Vagina (tissue), 2 donors: ENCODE data around the gene NHERF2.

Experiments
- POLR2A ChIP-seq, 2 donors: fragments of 450-650 bp; IDR thresholded peaks; one replicate each; pipeline ENCODE4 v1.6.1; 2017; ENCODE audit warnings: antibody characterized with exemption in 2 of 2, mild to moderate bottlenecking in 2 of 2, moderate library complexity in 2 of 2
- POLR2AphosphoS5 ChIP-seq, 2 donors: sonication (generic); formaldehyde crosslinking; IDR thresholded peaks; one replicate each; pipeline ENCODE4 v1.9.0; 2017; ENCODE audit warnings: antibody characterized with exemption in 2 of 2, mild to moderate bottlenecking in 2 of 2, low read depth in 1 of 2; ENCODE audit not compliant: insufficient read depth in 1 of 2
- TF ChIP-seq, protein P1 (sequence below), 3 experiments: fragments of 450-650 bp in 2 of 3; fragments of 200-600 bp in 1 of 3; sonication (generic) in 1 of 3; IDR thresholded peaks; one replicate each; pipeline ENCODE4 v1.5.1; 2017 to 2019; ENCODE audit warnings: antibody characterized with exemption in 3 of 3, mild to moderate bottlenecking in 2 of 3, moderate library complexity in 2 of 3

DNA sequence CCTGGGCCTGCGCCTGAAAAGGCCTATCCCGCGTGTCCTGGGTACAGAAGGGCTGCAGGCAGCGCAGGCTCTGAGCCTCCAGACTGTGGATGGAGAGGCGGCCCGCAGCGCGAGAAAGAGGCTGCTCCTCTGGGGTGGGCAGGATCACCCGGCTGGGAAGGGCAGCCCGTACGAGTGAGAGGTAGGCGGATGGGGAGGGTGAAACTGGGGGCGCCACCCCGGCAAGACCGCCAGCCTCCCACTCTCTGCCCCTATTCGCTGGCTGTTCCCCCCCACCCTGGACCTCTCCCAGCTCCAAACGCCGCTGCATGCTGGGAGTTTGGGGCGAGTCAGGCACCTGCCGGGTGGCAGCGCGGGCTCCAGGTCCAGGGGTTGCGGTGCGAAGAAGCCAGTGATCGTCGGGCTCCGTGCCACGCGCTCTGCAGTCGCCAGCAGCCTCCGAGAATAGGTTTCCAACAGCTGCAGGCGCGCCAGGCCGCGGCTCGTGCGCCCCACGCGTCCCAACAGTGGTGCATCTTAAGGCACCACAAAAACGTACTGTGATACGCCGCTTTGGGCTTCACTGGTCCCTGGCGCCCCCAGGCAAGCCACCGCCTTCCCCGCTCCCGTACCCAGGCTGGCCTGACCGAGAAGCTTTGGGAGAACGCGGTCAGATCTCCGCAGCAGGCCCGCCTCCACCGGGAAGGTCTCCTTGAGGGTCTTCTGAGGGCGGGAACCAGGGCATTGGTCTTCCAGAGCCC is 46.5 kb upstream of the NHERF2 start:
- TF ChIP-seq POLR2A (IDR thresholded peaks at IDR 0.05) (no peak), POLR2AphosphoS5 (IDR thresholded peaks at IDR 0.05; ENCODE audit: insufficient read depth in 1 of 2, low read depth in 1 of 2) (no peak)
- TF ChIP-seq, protein P1, sequence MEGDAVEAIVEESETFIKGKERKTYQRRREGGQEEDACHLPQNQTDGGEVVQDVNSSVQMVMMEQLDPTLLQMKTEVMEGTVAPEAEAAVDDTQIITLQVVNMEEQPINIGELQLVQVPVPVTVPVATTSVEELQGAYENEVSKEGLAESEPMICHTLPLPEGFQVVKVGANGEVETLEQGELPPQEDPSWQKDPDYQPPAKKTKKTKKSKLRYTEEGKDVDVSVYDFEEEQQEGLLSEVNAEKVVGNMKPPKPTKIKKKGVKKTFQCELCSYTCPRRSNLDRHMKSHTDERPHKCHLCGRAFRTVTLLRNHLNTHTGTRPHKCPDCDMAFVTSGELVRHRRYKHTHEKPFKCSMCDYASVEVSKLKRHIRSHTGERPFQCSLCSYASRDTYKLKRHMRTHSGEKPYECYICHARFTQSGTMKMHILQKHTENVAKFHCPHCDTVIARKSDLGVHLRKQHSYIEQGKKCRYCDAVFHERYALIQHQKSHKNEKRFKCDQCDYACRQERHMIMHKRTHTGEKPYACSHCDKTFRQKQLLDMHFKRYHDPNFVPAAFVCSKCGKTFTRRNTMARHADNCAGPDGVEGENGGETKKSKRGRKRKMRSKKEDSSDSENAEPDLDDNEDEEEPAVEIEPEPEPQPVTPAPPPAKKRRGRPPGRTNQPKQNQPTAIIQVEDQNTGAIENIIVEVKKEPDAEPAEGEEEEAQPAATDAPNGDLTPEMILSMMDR (IDR thresholded peaks at IDR 0.05), result no peak
